ENCODE results near the gene ABT1. TPM values are rescaled to one million over a fixed set of nuclear protein-coding genes. Genes with fewer than 3 reads are reported as not detected.
"Not testable (repeated sequence)": the region's sequence is repeated elsewhere in the genome, so short reads cannot be mapped to it uniquely, and the experiment has no call there.

Gene ABT1
- 10 to 100 TPM; 11.5 to 16.1 (median 11.8) TPM for total RNA-seq

DNA sequence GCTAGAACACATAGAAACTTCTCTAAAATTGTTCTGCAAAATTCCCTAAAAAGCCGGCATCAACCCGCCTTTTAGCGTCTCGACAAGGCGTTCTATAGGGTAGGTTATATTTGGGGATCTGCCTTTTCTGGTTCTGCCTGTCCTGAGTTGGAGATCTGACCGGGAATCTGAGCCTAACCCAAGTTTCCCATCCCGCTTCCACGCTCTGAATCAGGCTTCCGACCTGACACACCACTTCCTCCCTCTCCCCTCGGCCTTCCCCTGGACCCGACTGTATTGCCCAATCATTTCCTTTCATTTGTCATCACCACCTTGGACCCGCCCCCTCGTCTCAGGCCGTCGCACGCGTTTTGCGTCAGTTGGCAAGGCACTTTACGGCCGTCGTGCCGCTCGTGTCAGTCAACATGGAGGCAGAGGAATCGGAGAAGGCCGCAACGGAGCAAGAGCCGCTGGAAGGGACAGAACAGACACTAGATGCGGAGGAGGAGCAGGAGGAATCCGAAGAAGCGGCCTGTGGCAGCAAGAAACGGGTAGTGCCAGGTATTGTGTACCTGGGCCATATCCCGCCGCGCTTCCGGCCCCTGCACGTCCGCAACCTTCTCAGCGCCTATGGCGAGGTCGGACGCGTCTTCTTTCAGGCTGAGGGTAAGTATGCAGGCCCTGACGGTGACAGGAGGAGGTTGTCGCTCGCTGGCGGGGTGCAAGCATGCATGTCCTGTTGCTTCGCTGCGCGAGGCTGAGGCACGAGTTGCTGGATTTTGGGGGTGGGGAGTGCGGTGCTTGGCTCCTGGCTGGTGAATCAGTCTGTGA is at the start of gene ABT1:
Gene ABT1, plus strand, starts transcription at position 375 of the 810 bp plus-strand sequence. Its CDS starts 30 bp downstream, at position 405.
- H3K27ac ChIP-seq, result peak within 1 kb of the TSS; percentile 79 to 90 (median 83)
- H3K27me3 ChIP-seq, result no peaks in the 10 kb centered on the region
- H3K4me1 ChIP-seq, result peaks cover 0 to 14% (median 6%) of the 10 kb centered on the region in 4 donors
- peak; percentile 76 to 81 for TF ChIP-seq POLR2A (IDR thresholded peaks at IDR 0.05)
- TF ChIP-seq, protein P1, sequence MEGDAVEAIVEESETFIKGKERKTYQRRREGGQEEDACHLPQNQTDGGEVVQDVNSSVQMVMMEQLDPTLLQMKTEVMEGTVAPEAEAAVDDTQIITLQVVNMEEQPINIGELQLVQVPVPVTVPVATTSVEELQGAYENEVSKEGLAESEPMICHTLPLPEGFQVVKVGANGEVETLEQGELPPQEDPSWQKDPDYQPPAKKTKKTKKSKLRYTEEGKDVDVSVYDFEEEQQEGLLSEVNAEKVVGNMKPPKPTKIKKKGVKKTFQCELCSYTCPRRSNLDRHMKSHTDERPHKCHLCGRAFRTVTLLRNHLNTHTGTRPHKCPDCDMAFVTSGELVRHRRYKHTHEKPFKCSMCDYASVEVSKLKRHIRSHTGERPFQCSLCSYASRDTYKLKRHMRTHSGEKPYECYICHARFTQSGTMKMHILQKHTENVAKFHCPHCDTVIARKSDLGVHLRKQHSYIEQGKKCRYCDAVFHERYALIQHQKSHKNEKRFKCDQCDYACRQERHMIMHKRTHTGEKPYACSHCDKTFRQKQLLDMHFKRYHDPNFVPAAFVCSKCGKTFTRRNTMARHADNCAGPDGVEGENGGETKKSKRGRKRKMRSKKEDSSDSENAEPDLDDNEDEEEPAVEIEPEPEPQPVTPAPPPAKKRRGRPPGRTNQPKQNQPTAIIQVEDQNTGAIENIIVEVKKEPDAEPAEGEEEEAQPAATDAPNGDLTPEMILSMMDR (IDR thresholded peaks at IDR 0.05), result no peak
- DNase-seq, result peak; percentile 97 to 99 (median 98)
- H3K9me3 ChIP-seq, result no peaks in the 10 kb centered on the region
- H3K4me3 ChIP-seq, result peak within 1 kb of the TSS; percentile 73 to 97 (median 84)
- H3K36me3 ChIP-seq, result peaks cover 0 to 29% (median 0%) of the 10 kb centered on the region in 3 donors

- not testable (repeated sequence) for DNase-seq, H3K27ac ChIP-seq, H3K4me3 ChIP-seq, H3K4me1 ChIP-seq, H3K9me3 ChIP-seq, H3K27me3 ChIP-seq
- peaks cover 0 to 23% (median 0%) of the 10 kb centered on the region in 3 donors for H3K36me3 ChIP-seq
Observed at GRCh38 chr6:26547363-26547762, 49.4 kb upstream of the ABT1 start.

DNA sequence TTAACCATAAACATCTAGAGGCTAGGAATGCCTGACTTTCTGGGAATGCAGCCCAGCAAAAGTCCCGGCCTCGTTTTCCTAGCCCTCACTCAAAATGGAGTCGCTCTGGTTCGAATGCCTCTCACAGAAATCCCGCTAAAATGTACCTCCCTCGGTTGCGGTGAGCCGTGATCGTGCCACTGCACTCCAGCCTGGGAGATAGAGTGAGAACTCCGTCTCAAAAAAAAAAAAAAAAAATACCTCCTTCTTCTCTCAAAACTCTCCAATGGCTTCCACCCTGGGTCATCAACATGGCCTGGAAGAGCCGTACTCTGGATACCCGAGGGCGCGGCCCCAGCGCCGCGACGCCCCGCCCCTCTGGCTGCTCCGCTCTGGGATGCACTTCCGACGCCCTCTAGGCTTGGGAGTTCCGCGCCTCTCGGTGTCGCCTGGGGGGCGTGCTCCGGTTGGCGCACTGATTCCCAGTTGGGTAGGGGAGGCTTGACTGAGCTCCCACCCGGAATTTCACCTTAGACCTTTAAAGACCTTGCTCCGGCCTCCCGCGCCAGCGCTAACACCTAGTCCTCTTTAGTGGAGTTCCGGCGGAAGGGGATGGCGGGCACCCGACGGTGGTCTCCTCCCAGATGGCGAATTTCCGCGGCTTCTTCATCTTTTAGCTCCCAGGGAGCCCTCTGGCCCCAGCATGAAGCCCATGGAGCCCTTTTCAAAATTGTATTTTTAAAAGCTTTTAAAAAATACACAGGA is 46.3 kb upstream of the ABT1 start:
- H3K27ac ChIP-seq, result peak overlapping the region in 3 of 4 donors; percentile 28 to 65 (median 36)
- peaks cover 0 to 6% (median 0%) of the 10 kb centered on the region in 4 donors for H3K4me1 ChIP-seq
- peaks cover 0 to 12% (median 0%) of the 10 kb centered on the region in 3 donors for H3K36me3 ChIP-seq
- H3K27me3 ChIP-seq, result no peaks in the 10 kb centered on the region
- DNase-seq, result peak; percentile 63 to 80 (median 70)
- no peak for TF ChIP-seq POLR2A (IDR thresholded peaks at IDR 0.05)
- TF ChIP-seq, protein P1 (IDR thresholded peaks at IDR 0.05), result peak in 1 of 6 experiments; percentile 3
- H3K4me3 ChIP-seq, result peak overlapping the region; percentile 45 to 64 (median 57)
- no peaks in the 10 kb centered on the region for H3K9me3 ChIP-seq

GRCh38 chr6:26552205-26552604 is 44.5 kb upstream of the ABT1 start:
- H3K27me3 ChIP-seq, result no peaks in the 10 kb centered on the region
- no peak for TF ChIP-seq POLR2A (IDR thresholded peaks at IDR 0.05)
- TF ChIP-seq, protein P1 (IDR thresholded peaks at IDR 0.05), result no peak
- peaks cover 0 to 6% (median 0%) of the 10 kb centered on the region in 4 donors for H3K4me1 ChIP-seq
- no peak for DNase-seq
- H3K9me3 ChIP-seq, result no peaks in the 10 kb centered on the region
- no peak overlapping the region for H3K27ac ChIP-seq
- H3K4me3 ChIP-seq, result no peak overlapping the region
- no peaks in the 10 kb centered on the region for H3K36me3 ChIP-seq

DNA sequence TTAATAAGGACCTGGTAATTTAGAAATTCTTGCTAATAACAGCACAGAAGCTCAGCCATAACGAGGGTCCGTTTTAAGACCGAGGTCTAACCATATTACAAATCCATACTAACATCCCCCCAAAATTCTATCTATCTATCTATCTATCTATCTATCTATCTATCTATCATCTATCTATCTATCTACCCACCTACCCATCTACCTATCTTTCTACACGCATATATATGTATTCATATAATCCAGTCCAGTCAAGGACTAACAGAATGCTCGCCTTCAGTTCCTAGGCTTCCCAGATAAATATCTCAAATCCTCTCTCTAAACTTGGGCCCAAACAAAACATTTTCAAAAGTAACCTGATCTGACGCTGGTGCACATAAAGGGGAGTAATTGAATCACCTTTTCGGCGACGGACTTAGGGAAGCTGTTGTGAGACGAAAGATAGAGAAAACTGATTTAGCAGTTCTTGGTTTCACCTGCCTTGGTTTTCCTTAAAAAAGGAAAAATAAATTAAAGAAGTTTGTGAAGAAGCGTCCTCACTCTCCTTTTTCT is 44.0 kb upstream of the ABT1 start:
- H3K27ac ChIP-seq, result peak overlapping the region in 2 of 4 donors; percentile 63 to 76
- TF ChIP-seq, protein P1 (IDR thresholded peaks at IDR 0.05), result no peak
- no peak for TF ChIP-seq POLR2A (IDR thresholded peaks at IDR 0.05)
- DNase-seq, result no peak
- peak overlapping the region; percentile 40 to 53 (median 45) for H3K4me3 ChIP-seq
- peaks cover 0 to 6% (median 0%) of the 10 kb centered on the region in 4 donors for H3K4me1 ChIP-seq
- H3K36me3 ChIP-seq, result no peaks in the 10 kb centered on the region
- no peaks in the 10 kb centered on the region for H3K27me3 ChIP-seq
- no peaks in the 10 kb centered on the region for H3K9me3 ChIP-seq

All from Peyer's patch (tissue), 4 donors.